ENCODE measurements around the gene GPA33.
"Not testable (repeated sequence)": the region's sequence is repeated elsewhere in the genome, so short reads cannot be mapped to it uniquely, and the experiment has no call there.

GPA33 gene

GRCh38 chr1:167056529-167057231, 33.5 kb downstream of the GPA33 start:
- DNase-seq (ENCODE audit: low read depth) = no peak

- no peak for DNase-seq (ENCODE audit: low read depth)
These were observed 35.1 kb downstream of the GPA33 start for GRCh38 chr1:167054946-167055630.

- DNase-seq (ENCODE audit: low read depth) = no peak
These were observed 35.6 kb downstream of the GPA33 start for GRCh38 chr1:167054531-167054930.

- DNase-seq (ENCODE audit: low read depth) = peak; percentile 11
These were observed 37.8 kb downstream of the GPA33 start for GRCh38 chr1:167052389-167052788.

GRCh38 chr1:167051907-167052306, 38.3 kb downstream of the GPA33 start:
- DNase-seq (ENCODE audit: low read depth) = no peak

GRCh38 chr1:167043752-167044488, 46.3 kb downstream of the GPA33 start:
- peak; percentile 42 for DNase-seq (ENCODE audit: low read depth)

GRCh38 chr1:167033646-167034045, 56.5 kb downstream of the GPA33 start:
- no peak for DNase-seq (ENCODE audit: low read depth)

- not testable (repeated sequence) for DNase-seq (ENCODE audit: low read depth)
These were observed 60.6 kb downstream of the GPA33 start for GRCh38 chr1:167029553-167029952.

- no peak for DNase-seq (ENCODE audit: low read depth)
These were observed 67.8 kb downstream of the GPA33 start for GRCh38 chr1:167022384-167022783.

GRCh38 chr1:167016100-167016750, 74.0 kb downstream of the GPA33 start:
- no peak for DNase-seq (ENCODE audit: low read depth)

- no peak for DNase-seq (ENCODE audit: low read depth)
These were observed 76.9 kb downstream of the GPA33 start for GRCh38 chr1:167013108-167013929.

GRCh38 chr1:167012570-167012969, 77.6 kb downstream of the GPA33 start:
- DNase-seq (ENCODE audit: low read depth) = no peak

GRCh38 chr1:167011560-167012191, 78.5 kb downstream of the GPA33 start:
- no peak for DNase-seq (ENCODE audit: low read depth)

- DNase-seq (ENCODE audit: low read depth) = no peak
These were observed 86.5 kb downstream of the GPA33 start for GRCh38 chr1:167003711-167004110.
